AG04450 (cell line): ENCODE measurements around the gene ZC2HC1B. TPM values are rescaled to one million over a fixed set of nuclear protein-coding genes. Genes with fewer than 3 reads are reported as not detected.

Experiments
- CTCF ChIA-PET: fragments of 300-600, 350-600 bp; formaldehyde crosslinking; extraction: SDS; loops from one replicate; lab custom pipeline; 2022; ENCODE audit warnings: antibody characterized with exemption, inconsistent platforms; lab: Charles Lee
- POLR2A ChIA-PET: fragments of 350-600 bp; formaldehyde crosslinking; extraction: SDS; loops from one replicate; lab custom pipeline; 2021; ENCODE audit warnings: antibody characterized with exemption, inconsistent platforms; lab: Yijun Ruan, JAX
- DNase-seq: peaks from one replicate; pipeline ENCODE4 v3.0.0-alpha.2; 2011; ENCODE audit warnings: low read depth, low spot score
- H3K27ac ChIP-seq: one replicate; pipeline ENCODE4 v1.5.1; 2012; ENCODE audit warnings: low read depth, low read length, control low read depth
- H3K27me3 ChIP-seq: one replicate; pipeline ENCODE4 v1.6.0; 2012; ENCODE audit warnings: low read length; ENCODE audit not compliant: control insufficient read depth, insufficient read depth
- H3K4me3 ChIP-seq: 2 replicates; pipeline ENCODE4 v1.5.1; 2011; ENCODE audit warnings: mild to moderate bottlenecking, low read depth, low read length, control low read depth
- H3K9me3 ChIP-seq: 2 replicates; pipeline ENCODE4 v1.5.1; 2012; ENCODE audit warnings: low read length; ENCODE audit not compliant: control insufficient read depth, insufficient read depth
- CTCF ChIP-seq: IDR thresholded peaks from 2 replicates; pipeline ENCODE4 v1.5.1; 2011; ENCODE audit warnings: low read depth, low read length, control low read depth, inconsistent platforms
- polyA plus RNA-seq: library from polyadenylated mRNA; depleted of rRNA; stranded (reverse); fragments of >200 nt; gene quantifications from 2 replicates; pipeline ENCODE4 v1.2.3, GENCODE V29; 2011

ZC2HC1B gene
- polyA plus RNA-seq, 1 experiment: not detected

- Histone ChIP-seq H3K27ac (no peak overlapping the region), H3K27me3 (no peaks in the 10 kb centered on the region), H3K4me3 (no peak overlapping the region), H3K9me3 (no peaks in the 10 kb centered on the region)
- ChIA-PET CTCF (no interaction called here), POLR2A (no interaction called here)
- no peak for DNase-seq
- no peak for TF ChIP-seq CTCF
These were observed 20.1 kb downstream of the ZC2HC1B start for GRCh38 chr6:143884216-143884900.

- H3K4me3 ChIP-seq: no peak overlapping the region
- no peak overlapping the region for H3K27ac ChIP-seq
- DNase-seq: no peak
- no peaks in the 10 kb centered on the region for H3K9me3 ChIP-seq
- ChIA-PET CTCF (no interaction called here), POLR2A (no interaction called here)
- TF ChIP-seq CTCF: no peak
- no peaks in the 10 kb centered on the region for H3K27me3 ChIP-seq
These were observed 20.8 kb downstream of the ZC2HC1B start for GRCh38 chr6:143885116-143885515.

GRCh38 chr6:143894655-143895054 is 30.4 kb downstream of the ZC2HC1B start:
- no peak overlapping the region for H3K27ac ChIP-seq
- H3K4me3 ChIP-seq: no peak overlapping the region
- no peaks in the 10 kb centered on the region for H3K27me3 ChIP-seq
- no peak for TF ChIP-seq CTCF
- no peaks in the 10 kb centered on the region for H3K9me3 ChIP-seq
- CTCF ChIA-PET: no interaction called here
- DNase-seq: no peak
- POLR2A ChIA-PET: no interaction called here

DNA sequence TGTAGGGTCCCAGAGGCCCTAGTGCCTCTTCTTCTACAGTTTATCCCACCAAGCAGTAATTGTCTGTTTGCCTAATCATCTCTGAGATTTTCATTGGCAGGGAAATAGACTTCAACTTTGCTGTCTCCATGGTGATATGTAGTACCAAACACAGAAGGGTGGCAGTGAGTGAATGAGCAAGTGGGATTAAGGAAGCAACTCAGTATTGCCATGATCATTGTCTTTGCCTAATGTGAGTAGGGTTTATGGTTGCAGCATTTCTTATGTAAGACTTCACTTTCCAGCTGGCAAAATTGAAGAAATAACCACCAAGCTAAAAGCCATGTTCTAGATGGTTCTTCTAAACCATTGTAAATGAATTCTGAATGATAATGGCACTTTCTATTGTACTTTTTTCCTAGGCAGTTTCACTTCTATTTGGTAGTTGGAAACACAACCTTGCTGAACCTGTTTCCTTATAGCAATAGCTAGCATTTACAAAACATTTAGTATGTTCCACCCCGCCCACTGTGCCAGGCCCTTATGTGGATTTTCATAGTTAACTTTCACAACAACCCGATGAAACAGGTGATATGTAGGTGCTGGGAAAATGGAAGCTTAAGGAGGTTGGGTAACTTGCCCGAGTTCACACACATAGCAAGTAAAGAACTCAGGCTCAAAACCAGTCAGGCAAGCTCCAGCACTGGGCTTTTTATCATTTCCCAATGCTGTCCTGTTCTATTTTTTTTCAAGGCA is 32.0 kb downstream of the ZC2HC1B start:
- TF ChIP-seq CTCF: no peak
- Histone ChIP-seq H3K27ac (no peak overlapping the region), H3K9me3 (no peaks in the 10 kb centered on the region), H3K4me3 (no peak overlapping the region), H3K27me3 (no peaks in the 10 kb centered on the region)
- no peak for DNase-seq
- POLR2A ChIA-PET: no interaction called here
- CTCF ChIA-PET: no interaction called here

GRCh38 chr6:143900358-143900757 is 36.1 kb downstream of the ZC2HC1B start:
- Histone ChIP-seq H3K9me3 (no peaks in the 10 kb centered on the region), H3K4me3 (no peak overlapping the region), H3K27ac (no peak overlapping the region), H3K27me3 (peaks cover 2% of the 10 kb centered on the region)
- no peak for TF ChIP-seq CTCF
- DNase-seq: no peak
- POLR2A ChIA-PET: no interaction called here
- CTCF ChIA-PET: interaction anchor here (0.7 kb wide), 1 partner anchor 8 kb away, joined by 6 read pairs; no protein-coding TSS in a partner anchor
